WI38 (cell line): Measurements from ENCODE around the gene FNDC1.

Source experiments
- H3K4me3 ChIP-seq: 2 replicates; pipeline ENCODE4 v1.5.1; 2011; ENCODE audit warnings: low read depth, mild to moderate bottlenecking, control low read depth, low read length
- TF ChIP-seq, protein P1 (sequence below): IDR thresholded peaks from 2 replicates; pipeline ENCODE4 v1.5.1; 2012; ENCODE audit warnings: low read depth, mild to moderate bottlenecking, control low read depth, low read length

FNDC1 gene

DNA sequence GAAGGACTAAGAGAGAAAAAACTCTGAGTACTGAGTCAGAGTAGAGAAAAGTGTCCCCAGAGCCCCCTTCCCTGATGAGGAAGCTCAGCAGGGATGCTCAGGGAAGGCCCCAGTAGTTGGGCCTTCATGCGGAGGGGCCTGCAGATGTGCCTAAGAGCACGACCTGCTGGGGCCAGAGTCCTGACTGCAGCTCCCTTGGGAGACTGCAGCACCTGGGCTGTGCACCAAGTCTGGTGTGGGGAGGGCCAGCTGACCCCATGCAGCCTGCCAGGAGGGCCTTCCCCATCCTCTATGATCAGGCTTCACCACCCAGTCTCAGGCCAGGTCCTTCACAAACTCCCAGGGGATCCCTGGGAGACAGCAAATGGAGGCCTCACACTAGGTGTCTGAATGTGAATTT lies 130.4 kb downstream of the FNDC1 start:
- no peak overlapping the region for H3K4me3 ChIP-seq
- TF ChIP-seq, protein P1, sequence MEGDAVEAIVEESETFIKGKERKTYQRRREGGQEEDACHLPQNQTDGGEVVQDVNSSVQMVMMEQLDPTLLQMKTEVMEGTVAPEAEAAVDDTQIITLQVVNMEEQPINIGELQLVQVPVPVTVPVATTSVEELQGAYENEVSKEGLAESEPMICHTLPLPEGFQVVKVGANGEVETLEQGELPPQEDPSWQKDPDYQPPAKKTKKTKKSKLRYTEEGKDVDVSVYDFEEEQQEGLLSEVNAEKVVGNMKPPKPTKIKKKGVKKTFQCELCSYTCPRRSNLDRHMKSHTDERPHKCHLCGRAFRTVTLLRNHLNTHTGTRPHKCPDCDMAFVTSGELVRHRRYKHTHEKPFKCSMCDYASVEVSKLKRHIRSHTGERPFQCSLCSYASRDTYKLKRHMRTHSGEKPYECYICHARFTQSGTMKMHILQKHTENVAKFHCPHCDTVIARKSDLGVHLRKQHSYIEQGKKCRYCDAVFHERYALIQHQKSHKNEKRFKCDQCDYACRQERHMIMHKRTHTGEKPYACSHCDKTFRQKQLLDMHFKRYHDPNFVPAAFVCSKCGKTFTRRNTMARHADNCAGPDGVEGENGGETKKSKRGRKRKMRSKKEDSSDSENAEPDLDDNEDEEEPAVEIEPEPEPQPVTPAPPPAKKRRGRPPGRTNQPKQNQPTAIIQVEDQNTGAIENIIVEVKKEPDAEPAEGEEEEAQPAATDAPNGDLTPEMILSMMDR: no peak

DNA sequence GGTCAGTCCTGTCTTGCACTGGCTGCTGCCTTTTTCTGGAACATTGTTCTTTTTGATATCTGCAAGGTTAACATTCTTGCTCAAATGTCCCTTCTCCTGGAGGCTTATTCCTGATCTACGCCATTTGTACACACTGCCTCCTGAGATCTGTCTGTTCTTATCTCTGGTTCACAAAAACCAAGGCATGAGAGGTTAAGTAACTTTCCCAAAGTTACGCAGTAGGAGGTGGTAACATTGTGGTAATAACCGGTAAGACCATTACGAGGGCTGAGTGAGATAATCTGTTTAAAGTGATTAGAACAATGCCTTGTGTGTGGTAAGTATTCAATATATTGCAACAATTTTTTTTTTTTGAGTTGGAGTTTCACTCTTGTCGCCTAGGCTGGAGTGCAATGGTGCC lies 132.1 kb downstream of the FNDC1 start:
- H3K4me3 ChIP-seq: no peak overlapping the region
- TF ChIP-seq, protein P1: no peak

DNA sequence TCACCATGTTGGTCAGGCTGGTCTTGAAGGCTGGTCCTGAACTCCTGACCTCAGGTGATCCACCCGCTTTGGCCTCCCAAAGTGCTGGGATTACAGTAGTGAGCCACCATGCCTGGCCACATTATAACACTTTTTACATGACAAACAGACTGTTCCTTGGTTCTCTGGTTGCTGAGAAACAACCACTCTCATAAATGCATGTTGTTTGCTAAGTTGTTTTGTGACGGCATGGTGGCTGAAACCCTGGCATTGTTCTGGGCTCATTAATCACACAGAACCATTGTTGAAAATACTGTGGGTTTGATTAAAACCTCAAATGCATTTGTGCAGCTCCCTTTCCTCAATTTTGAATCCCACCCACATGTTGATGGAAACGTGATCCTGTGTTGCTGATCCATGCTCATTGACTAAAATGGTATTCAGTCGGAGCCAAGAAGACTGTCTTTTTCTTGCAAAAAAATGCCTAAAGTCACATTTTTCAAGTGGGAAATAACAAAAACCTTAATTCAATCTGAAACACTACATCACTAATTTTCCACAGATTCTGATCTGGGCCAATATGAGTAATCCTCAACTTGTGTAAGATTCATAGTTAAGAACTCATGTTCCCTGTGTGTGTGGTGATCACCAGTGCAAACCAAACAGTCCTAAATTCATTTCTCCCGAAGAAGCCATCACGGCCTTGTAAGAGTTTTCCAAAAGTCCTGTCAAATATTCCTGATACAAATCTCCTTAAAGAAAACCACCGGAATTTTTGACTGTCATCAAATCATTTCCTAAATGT lies 132.8 kb downstream of the FNDC1 start:
- H3K4me3 ChIP-seq: no peak overlapping the region
- TF ChIP-seq, protein P1: no peak

DNA sequence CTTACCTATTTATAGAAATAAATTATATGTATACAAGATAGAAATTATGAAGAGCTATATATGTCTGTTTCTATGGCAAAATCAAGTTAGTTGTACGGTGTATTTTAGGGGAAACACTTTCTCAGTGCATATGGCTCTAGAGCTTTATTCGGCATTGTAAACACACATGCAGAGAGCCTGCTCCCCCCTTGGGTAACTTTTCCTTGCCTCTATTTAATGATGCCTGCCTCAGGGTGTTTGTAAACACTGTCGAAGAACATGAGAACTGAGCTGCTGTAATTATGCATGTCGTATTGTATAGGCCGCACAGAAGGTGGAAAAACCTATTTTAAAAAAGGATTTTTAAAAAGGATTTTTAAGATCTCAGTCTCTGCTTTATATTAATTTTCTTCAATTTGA lies 133.4 kb downstream of the FNDC1 start:
- TF ChIP-seq, protein P1: no peak
- H3K4me3 ChIP-seq: no peak overlapping the region

DNA sequence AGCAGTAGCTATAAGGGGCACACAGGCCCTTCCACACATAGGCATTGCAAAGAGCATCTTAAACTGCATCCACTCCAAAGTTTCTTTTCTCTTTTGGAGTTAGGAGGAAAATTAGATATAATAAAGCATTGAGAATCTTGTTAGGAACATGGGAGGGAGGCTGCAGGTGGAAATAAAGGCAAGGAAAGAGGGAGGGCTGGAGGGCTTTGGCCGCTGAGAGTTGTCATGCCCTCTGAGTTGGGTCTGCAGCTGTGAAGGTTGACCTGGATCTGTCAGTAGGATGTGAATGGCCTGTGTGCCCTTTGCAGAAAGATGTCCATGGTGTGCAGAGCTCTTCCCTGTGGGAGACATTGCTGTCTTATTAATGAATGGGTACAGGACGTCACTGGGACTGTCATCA lies 134.0 kb downstream of the FNDC1 start:
- TF ChIP-seq, protein P1: no peak
- no peak overlapping the region for H3K4me3 ChIP-seq

DNA sequence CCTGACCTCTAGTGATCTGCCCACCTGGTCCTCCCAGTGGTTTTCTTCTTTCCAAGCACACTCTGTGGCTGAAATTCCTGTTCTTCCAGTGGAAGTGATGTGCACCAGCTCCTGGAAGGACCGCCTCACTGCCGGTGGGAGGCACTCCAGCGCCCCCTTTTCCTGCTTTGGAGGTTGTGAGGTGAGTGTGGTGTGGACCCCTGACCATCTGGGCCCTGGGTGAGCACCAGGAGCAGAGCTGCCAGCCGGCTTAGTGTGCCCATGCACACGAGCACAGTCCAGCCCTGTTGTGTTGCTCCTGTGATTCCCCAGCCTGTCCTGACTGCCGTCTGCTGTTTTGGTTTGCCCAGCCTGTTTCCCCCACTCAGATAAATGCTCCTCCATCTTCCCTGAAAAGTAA lies 134.6 kb downstream of the FNDC1 start:
- TF ChIP-seq, protein P1: no peak
- H3K4me3 ChIP-seq: no peak overlapping the region

DNA sequence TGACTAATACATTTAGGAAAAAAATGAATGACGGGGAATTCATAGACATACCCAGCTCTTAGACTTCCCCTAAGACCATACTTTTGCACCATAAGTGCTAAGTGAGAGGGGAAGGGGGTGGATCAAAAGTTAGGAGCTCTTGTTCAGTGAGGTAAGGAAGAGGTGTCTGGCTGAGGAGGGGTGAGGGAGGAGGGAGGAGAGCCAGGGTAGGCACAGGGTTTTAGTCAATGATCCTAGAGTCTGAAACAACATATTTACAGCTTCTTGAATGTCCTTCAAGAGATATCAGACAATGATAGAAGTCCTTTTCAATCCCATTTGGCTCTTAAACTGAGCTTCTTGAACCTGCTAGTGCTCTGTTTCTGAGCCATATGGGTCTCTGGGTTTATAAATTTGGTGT lies 135.4 kb downstream of the FNDC1 start:
- TF ChIP-seq, protein P1: no peak
- no peak overlapping the region for H3K4me3 ChIP-seq
